Activated naive CD8-positive, alpha-beta T cell treated with anti-CD3 and anti-CD28 coated beads, Interleukin-2, amount 50 U/mL, for 16 hours (primary cell): Measurements from ENCODE around the gene CEP97.
"Not testable (repeated sequence)": the region's sequence is repeated elsewhere in the genome, so short reads cannot be mapped to it uniquely, and the experiment has no call there.

Experiments
- DNase-seq: peaks from one replicate; pipeline ENCODE4 v3.0.0-alpha.2; 2020; ENCODE audit warnings: low read depth, low spot score

CEP97 gene

GRCh38 chr3:101703169-101703568 lies 21.2 kb upstream of the CEP97 start:
- DNase-seq, result no peak

GRCh38 chr3:101704639-101705038 lies 19.8 kb upstream of the CEP97 start:
- not testable (repeated sequence) for DNase-seq

- DNase-seq, result no peak
Measured at GRCh38 chr3:101709126-101709525, 15.3 kb upstream of the CEP97 start.

GRCh38 chr3:101718455-101718854 lies 6.0 kb upstream of the CEP97 start:
- no peak for DNase-seq

GRCh38 chr3:101719604-101720185 lies 4.7 kb upstream of the CEP97 start:
- no peak for DNase-seq

GRCh38 chr3:101720851-101721840 lies 3.3 kb upstream of the CEP97 start:
- no peak for DNase-seq

GRCh38 chr3:101722394-101723173 lies 1.8 kb upstream of the CEP97 start:
- DNase-seq, result no peak

GRCh38 chr3:101725194-101725889 lies 928 bp downstream of the CEP97 start:
- no peak for DNase-seq

- no peak for DNase-seq
Measured at GRCh38 chr3:101725890-101726275, 1.5 kb downstream of the CEP97 start.

GRCh38 chr3:101729586-101729985 lies 5.2 kb downstream of the CEP97 start:
- DNase-seq, result no peak

- DNase-seq, result no peak
Measured at GRCh38 chr3:101730839-101731238, 6.4 kb downstream of the CEP97 start.

- DNase-seq, result no peak
Measured at GRCh38 chr3:101732240-101732641, 7.8 kb downstream of the CEP97 start.

- DNase-seq, result no peak
Measured at GRCh38 chr3:101735833-101736232, 11.4 kb downstream of the CEP97 start.

- not testable (repeated sequence) for DNase-seq
Measured at GRCh38 chr3:101741914-101742313, 17.5 kb downstream of the CEP97 start.

GRCh38 chr3:101744811-101745210 lies 20.4 kb downstream of the CEP97 start:
- no peak for DNase-seq

GRCh38 chr3:101745934-101746333 lies 21.5 kb downstream of the CEP97 start:
- not testable (repeated sequence) for DNase-seq

- not testable (repeated sequence) for DNase-seq
Measured at GRCh38 chr3:101753386-101754113, 29.1 kb downstream of the CEP97 start.

- DNase-seq, result no peak
Measured at GRCh38 chr3:101758224-101758623, 33.8 kb downstream of the CEP97 start.

- no peak for DNase-seq
Measured at GRCh38 chr3:101762041-101762646, 37.7 kb downstream of the CEP97 start.

GRCh38 chr3:101777745-101778281 lies 53.4 kb downstream of the CEP97 start:
- not testable (repeated sequence) for DNase-seq
